Inferior parietal cortex (tissue), 1 donor: ENCODE measurements around the gene OPRD1.
"Not testable (repeated sequence)": the region's sequence is repeated elsewhere in the genome, so short reads cannot be mapped to it uniquely, and the experiment has no call there.

Experiments used
- DNase-seq: peaks from one replicate; pipeline ENCODE4 v3.0.0-alpha.2; 2016; ENCODE audit errors: extremely low spot score

OPRD1 gene

DNA sequence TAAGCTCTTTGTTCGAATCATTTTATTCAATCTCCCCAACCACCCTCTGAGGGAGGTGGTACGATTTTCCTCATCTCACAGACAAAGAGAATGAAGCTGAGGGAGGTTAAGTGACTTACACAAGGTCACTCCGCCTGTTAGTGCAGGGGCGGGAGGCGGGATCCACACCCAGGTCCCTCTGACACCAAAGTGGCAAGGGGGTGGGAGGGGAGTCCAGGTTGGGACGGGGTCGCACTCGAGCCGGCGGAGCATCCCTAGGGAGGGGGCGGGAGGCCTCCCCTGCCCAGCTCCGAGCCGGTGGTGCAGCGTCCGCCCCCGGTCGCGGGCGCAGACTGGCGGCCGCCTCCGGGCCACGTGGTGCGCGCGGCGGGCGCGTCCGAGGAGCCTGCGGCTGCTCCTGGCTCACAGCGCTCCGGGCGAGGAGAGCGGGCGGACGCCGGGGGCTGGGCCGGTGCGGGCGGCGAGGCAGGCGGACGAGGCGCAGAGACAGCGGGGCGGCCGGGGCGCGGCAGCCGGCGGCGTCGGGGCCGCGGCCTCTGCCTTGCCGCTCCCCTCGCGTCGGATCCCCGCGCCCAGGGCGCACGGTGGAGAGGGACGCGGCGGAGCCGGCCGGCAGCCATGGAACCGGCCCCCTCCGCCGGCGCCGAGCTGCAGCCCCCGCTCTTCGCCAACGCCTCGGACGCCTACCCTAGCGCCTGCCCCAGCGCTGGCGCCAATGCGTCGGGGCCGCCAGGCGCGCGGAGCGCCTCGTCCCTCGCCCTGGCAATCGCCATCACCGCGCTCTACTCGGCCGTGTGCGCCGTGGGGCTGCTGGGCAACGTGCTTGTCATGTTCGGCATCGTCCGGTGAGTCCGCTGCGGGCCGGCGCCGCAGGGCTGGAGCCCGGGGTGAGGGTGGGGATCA, at the start of gene OPRD1:
Gene OPRD1 (plus strand): TSS at position 405 of the 903 bp plus-strand sequence. CDS start 214 bp downstream, at position 619.
- no peak for DNase-seq

DNA sequence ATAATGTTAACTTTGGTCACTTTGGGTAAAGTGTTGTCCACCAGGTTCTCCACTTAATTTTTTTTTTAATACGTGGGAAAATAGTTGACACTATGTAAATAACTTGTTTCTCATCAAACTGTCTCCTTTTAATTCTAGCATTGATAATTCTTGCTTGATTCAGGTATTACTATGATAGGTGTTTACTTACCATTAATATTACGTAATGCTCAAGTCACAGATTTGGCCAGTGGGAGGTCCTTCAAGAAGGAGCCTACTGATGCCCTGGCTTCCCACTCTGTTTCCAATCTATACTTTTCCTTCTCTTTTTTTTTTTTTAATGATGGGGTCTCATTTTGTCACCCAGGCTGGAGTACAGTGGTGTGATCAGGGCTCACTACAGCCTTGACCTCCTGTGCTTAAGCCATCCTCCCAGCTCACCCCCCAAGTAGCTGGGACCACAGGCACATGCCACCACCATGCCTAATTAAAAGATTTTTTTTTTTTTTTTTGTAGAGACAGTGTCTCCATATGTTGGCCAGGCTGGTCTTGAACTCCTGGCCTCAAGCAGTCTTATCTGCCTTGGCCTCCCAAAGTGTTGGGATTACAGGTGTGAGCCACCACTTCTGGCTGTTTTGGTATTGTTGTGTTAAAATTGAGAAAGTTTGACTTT, 45.3 kb upstream of the OPRD1 start:
- no peak for DNase-seq

DNA sequence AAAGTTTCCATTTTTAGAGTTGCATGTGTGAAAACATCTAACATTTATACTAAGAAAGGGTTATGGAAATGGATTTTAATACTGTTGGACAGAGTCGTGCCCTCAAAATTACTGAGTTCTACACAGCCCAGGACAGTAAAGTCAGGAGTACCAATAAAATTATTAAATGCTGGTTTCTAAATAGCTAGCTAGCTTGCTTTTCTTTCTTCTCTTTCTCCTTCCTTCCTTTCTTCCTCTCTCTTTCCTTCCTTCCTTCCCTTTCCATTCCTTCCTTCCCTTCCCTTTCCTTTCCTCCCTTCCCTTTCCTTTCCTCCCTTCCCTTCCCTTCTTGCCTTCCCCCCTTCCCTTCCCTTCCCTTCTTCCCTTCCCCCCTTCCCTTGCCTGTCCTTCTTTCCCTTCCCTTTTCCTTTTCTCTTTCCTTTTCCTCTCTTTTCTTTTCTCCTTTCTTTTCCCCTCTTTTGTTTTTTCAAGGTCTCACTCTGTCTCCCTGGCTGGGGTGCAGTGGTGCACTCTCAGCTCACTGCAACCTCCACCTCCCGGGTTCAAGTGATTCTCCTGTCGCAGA, 41.3 kb upstream of the OPRD1 start:
- no peak for DNase-seq

DNA sequence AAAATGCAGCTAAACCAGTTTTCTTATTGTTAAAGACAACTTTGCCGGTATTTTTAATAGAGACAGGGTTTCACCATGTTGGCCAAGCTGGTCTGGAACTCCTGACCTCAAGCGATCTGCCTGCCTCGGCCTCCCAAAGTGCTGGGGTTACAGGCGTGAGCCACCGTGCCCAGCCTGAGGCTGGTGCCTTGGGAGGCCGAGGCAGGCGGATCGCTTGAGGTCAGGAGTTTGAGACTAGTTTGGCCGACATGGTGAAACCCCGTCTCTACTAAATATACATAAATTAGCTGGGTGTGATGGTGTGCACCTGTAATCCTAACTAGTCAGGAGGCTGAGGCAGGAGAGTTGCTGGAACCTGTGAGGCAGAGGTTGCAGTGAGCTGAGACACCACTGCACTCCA, 40.0 kb upstream of the OPRD1 start:
- DNase-seq, result not testable (repeated sequence)

DNA sequence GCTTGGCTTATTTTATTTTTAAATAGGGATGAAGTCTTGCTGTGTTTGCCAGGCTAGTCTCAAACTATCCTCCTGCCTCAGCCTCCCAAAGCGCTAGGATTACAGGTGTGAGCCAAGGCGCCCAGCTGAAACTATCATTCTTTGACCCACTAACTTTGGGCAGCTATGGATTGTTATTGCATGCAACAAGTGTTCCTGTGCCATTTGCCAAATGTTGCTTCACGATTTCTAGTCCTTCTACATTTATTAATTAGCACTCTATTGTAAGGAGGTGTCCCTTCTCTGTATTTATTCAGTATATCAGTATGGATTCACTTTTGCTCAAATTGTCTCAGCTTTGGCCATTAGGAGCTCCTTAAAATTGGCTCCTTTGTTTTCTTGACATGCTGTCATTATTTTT, 38.9 kb upstream of the OPRD1 start:
- DNase-seq, result no peak

DNA sequence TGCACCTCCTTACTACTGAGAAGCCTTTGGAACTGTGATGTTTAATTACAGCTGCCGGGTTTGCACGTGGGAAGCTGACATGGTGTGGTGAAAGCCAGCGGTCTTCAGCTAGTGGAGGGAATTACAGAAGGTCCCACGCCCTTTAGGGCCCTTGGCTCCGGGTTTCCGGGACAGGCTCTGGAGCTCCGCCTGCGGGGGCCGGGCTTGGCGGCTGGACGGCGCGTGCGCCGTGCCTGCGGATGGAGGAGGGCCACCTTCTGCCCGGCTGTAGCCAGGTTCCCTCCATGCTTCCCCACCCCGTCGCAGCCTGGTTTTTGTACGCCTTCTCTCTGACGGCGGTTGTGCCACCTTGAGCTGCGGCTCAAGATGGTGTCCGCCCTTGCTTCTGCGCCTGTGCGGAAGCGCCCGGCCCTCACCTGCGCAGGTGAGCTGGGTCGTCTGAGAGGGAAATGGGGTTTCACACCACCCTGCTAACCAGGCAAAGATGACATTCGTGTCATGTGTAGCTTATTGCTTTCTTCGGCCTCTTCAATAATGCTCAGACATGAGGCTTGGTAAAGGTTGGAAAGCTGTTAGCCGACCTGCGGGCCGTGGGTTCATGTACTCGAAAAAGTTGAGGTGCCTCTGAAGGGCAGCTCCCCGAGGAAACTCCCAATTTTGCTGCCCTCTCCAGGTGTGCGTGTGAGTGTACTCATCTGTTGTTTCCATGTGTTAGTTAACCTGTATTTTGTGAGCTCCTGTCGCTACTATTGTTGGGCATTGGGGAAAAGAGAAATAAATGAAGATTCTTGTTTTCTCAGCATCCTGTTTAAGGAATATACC, 36.6 kb upstream of the OPRD1 start:
- DNase-seq, result peak; percentile 8

DNA sequence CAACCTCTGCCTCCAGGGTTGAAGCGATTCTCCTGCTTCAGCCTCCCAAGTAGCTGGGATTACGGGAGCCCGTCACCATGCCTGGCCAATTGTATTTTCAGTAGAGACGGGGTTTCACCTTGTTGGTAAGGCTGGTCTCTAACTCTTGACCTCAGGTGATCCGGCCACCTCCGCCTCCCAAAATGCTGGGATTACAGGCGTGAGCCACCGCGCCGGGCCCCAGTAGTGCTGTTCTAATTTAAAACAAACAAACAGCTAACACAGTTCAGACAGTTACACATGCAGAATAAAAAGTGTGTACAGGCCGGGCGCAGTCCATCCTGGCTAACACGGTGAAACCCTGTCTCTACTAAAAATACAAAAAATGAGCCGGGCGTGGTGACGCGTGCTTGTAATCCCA, 35.6 kb upstream of the OPRD1 start:
- no peak for DNase-seq

DNA sequence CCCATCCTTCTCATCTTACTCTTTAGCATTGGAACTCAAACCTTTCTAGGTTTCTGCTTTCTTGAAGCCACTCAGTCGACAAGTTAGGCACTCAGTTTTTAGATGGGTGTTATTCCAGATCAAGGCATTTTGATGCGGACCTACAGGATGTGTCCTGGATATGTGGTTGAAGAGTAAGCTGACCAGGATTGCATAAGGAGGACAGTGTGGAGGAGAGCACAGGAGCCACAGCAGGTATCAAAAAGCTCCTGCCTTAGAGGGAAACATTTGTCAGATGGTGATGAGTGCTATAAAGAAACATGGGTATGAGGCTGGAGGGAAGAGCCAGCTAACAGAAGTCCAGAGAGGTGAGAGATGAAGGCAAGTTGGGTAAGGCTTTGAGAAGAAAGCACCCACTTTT, 33.9 kb upstream of the OPRD1 start:
- DNase-seq, result no peak

DNA sequence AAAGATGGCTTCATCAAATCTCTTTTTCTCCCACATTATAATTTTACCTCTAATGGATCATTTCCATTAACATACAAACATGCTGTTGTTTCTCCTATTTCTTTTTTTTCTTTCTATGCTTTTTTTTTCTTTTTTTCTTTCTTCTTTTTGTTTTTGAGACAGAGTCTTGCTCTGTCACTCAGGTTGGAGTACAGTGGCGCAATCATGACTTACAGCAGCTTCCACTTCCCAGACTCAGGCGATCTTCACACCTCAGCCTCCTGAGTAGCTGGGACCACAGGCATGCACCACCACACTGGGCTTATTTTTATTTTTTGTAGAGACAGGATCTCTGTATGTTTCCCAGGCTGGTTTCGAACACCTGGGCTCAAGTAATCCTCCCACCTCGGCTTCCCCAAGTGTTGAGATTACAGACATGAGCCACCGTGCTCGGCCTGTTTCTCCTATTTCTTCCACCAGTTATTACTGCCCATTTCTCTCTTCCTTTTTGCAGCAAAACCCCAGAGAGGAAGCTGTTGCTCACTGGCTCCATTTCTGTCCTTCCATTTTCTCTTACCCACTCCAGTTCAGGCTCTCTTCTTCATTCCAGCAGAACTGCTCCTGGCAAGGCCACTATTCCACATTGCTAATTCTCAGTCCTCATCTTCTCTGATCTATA, 32.1 kb upstream of the OPRD1 start:
- no peak for DNase-seq

DNA sequence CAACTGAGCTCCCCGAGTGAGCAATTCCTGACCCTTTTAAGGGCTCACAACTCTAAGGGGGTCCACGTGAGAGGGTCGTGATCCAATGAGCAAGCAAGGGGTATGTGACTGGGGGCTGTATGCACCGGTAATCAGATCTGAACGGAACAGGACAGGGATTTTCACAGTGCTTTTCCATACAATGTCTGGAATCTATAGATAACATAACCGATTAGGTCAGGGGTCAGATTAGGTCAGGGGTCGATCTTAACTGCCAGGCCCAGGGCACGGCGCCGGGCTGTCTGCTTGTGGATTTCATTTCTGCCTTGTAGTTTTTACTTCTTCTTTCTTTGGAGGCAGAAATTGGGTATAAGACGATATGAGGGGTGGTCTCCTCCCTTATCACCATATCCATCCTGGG, 30.7 kb upstream of the OPRD1 start:
- no peak for DNase-seq

DNA sequence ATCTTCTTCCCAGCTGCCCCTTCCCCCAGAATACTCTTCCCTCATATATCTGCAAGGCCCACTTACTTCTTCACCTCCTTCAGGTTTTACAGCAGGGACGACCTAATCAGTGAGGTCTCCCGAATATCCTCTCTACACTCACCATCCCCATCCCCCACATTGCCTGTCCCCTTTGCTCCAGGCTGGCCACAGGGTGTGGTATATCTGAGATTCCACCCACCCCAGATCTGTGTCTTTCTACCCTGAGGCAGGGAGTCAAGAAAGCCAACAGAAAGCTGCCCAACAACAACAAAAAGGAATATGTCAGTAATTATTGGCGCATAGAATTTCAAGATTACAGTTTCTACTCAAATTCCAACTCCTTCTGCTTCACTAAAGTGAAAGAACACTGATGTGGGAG, 30.0 kb upstream of the OPRD1 start:
- no peak for DNase-seq

DNA sequence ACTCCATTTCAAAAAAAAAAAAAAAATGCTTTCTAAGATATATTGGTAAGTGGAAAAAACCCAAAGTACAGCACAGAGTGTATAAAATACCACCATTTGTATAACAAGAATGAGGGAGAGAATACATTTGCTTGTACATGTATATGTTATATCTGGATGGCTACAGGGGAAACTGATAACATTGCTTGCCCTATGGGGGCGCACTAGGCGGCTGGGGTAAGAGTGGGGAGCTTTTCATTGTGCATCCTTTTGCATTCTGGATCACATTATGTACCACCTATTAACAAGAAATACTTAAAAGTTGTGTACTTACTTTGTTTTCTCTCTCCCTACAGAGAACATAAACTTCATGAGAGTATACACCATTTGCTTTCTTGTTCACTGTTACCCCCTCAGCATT, 28.6 kb upstream of the OPRD1 start:
- DNase-seq, result no peak

DNA sequence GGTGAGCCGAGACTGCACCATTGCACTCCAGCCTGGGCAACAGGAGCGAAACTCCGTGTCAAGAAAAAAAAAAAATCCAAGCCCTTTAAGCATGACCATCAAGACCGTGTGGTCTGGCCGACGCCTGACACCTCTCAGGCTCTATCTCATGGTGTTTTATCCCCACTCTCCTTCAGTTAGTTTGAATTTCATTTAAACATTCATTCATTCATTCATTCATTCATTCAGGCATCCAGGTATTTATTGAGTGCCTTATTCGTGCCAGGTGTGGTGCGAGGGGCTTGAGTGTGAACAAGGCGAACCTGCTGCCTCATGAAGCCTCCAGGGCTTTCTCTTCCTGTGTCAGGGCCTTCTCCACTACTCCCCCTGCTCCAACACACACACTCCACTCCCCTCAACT, 22.6 kb upstream of the OPRD1 start:
- no peak for DNase-seq

DNA sequence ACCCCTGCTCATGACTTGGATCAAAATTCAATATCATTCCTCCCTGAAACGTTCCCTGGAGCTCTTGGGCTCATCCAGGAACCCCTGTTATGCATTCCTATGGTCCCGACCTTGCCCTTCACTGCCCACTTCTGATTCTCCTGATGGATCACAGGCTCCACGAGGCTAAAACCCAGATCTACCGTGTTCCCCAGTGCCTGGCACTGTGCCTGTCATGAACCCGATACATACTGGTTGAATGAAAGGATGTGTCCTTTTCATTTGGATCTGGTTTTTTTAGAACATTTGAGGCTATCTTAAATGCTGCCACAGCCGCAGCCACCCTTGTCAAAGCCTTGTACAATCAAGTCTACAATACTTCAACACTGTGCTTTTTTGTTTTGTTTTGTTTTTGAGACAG, 22.2 kb upstream of the OPRD1 start:
- no peak for DNase-seq

DNA sequence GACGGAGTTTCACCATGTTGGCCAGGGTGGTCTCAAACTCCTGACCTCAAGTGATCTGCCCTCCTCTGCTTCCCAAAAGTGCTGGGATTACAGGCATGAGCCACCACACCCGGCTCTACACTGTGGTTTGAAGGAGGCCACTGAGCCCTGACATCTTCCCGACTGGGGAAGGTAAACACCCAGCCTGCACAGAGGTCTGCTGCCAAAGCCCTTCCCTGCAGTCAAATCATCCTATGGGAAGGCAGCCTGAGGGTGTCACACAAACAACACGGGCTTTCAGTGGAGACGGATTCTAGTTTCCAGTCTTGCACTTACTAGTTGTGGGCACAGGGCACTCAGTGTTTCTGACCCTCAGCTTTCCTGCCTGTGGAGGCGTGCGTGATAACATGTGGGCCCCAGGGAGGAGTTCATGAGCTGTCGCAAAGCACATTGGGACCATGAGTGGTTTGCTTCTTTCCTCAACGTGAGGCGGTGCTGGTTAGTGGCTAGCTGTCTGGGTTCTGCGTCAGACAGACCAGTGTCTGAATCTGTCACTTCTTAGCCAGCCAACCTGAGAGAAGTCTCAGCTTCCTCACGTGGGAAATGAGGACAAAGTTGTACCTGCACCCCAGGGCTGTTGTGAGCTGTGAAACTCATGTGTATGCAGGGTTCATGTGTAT, 21.5 kb upstream of the OPRD1 start:
- DNase-seq, result no peak

DNA sequence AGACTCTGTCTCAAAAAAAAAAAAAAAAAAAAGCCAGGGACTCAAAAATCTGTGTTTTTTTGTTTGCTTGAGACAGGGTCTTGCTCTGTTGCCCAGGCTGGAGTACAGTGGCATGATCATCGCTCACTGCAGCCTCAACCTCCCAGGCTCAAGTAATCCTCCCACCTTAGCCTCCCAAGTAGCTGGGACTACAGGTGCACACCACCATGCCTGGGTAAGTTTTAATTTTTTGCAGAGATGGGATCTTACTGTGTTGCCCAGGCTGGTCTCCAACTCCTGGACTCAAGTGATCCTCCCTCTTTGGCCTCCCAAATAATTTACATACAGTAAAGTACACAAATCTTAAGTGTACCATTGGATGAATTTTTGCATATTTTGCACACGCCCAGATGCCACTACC, 20.0 kb upstream of the OPRD1 start:
- not testable (repeated sequence) for DNase-seq

DNA sequence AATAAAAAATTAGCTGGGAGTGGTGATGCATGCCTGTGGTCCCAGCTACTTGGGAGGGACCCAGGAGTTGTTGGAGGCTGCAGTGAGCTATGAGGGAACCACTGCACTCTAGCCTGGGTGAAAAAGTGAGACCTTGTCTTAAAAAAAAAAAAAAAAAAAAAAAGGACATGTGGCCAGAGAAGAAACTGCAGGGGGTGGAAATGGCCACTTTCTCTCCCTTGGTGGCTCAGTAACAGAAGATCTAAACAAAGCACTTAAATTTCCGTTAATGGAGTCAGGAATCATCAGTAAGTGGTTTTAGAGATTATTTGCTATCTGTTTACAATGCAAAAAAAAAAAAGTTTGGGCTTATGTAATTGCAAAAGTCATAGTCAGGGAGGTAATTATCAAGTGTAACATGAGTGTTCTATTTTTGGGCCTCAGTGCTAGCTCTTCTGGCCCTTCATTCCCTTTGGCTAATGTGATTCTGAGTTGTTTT, 19.3 kb upstream of the OPRD1 start:
- no peak for DNase-seq

DNA sequence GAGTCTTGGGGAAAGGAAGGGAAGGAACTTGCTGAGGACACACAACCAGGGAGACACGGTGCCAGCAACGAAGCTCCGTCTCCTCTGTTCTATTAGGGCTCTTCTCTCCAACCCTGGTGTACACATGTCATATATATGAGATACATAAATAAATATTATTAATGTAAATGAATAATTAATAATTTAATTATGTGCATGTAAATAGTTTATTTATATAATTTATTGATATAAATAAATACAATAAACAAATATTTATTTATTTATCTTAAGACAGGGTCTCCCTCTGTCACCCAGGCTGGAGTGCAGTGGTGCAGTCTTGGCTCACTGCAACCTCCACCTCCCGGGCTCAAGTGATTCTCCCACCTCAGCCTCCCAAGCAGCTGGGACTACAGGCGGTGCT, 17.4 kb upstream of the OPRD1 start:
- not testable (repeated sequence) for DNase-seq

DNA sequence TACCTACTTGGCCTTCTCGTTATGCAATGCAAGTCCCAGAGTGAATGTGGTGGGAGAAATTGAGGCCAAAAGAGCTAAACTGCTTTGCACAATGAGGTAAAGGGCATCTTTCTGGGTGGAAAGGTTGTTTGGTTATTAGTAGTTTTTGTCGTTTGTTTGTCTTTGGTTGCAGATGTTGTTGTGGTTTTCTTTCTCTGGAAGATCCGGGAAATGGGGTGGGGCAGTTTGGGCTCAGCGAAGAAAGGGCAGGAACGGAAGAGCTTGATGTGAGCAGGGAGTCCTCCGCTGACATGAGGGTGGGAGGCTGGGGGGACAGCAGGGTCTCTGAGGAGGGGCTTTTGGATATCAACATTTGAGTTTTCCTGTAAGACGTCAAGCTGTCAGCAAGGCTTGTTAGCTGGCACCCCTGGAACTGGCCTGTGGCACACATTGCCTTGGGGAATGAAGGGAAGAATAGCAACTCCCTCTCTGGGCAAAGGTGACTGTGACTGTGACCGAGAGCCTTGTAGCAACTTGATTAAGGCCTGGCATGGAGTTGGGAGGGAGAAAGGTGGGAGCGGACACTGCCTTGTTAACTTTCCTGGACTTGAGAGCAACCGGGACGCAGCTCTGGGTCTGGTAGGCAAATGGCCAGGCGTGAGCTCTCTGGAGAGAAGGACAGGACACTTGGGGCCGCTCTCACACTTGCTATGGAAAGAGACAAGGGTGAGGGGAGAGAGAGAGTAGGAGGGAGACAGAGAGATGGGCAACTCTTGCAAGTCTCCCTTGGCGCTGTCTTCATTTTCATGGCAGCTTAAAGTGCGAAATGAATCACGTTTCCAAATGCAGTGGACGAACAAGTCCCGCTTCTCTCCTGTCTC, 15.4 kb upstream of the OPRD1 start:
- DNase-seq, result peak; percentile 36

DNA sequence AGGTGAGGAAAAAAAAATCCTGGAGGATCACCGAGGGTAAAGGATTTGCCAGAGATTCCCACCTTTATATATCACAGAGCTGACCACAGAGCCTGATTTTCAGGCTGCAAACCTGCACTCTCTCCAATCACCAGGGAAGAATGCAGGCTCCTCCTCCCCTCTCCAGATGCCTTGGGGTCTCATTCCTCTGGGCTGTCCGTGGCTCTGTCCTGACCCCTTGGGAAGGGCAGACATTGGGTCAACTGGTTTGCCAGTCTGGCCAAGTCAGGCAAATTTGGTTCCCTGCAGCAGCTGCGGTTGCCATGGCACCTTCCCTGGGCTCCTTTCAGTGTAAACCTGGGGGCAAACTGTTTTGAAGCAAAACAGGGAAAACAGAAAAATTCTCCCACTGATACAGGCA, 11.6 kb upstream of the OPRD1 start:
- DNase-seq, result no peak
